Testis (tissue), 2 donors: ENCODE measurements around the gene TTC7B.
"Not testable (repeated sequence)": the region's sequence is repeated elsewhere in the genome, so short reads cannot be mapped to it uniquely, and the experiment has no call there.

Experiments
- CTCF ChIP-seq, 3 experiments: fragments of 450-650 bp in 2 of 3; fragments of 200-600 bp in 1 of 3; sonication (generic) in 1 of 3; IDR thresholded peaks; one replicate each; pipeline ENCODE4 v1.5.1; 2016 to 2019; ENCODE audit warnings: antibody characterized with exemption in 3 of 3, mild to moderate bottlenecking in 2 of 3, moderate library complexity in 1 of 3
- POLR2A ChIP-seq: fragments of 450-650 bp; IDR thresholded peaks from one replicate; pipeline ENCODE4 v1.6.1; 2017; ENCODE audit warnings: antibody characterized with exemption, mild to moderate bottlenecking, moderate library complexity

GRCh38 chr14:90840667-90841066 is 24.4 kb upstream of the TTC7B start:
- TF ChIP-seq CTCF (IDR thresholded peaks at IDR 0.05); POLR2A: not testable (repeated sequence)
